ENCODE results near the gene WDR74.

The WDR74 gene

GRCh38 chr11:62804310-62805075 lies 34.9 kb downstream of the WDR74 start:
- no peak for DNase-seq (ENCODE audit: extremely low spot score)
- TF ChIP-seq CTCF (IDR thresholded peaks at IDR 0.05; ENCODE audit: control extremely low read depth, extremely low read depth, low read depth, missing control alignments), result no peak
- ChIA-PET CTCF (interaction anchor here (1.9 kb wide), 1 partner anchor 18 kb away, joined by 7 read pairs; no protein-coding TSS in a partner anchor), POLR2A (interaction anchor here (0.7 to 2.0 kb wide), 8 partner anchors 9 to 50 kb away, joined by 3 to 13 read pairs (median 8); partner anchors contain the start of genes STX5, TEX54 and TMEM179B)

GRCh38 chr11:62801071-62801470 lies 38.3 kb downstream of the WDR74 start:
- no peak for DNase-seq (ENCODE audit: extremely low spot score)
- CTCF ChIA-PET, result interaction anchor here (1.1 to 3.5 kb wide), 6 partner anchors 8 to 179 kb away, joined by 3 to 15 read pairs (median 4); partner anchors contain the start of genes B3GAT3 and TMEM179B
- POLR2A ChIA-PET, result interaction anchor here (0.7 to 3.2 kb wide), 9 partner anchors 10 to 210 kb away, joined by 3 to 28 read pairs (median 5); partner anchors contain the start of genes C11orf98, CSKMT, SLC3A2 and STX5
- TF ChIP-seq CTCF (IDR thresholded peaks at IDR 0.05; ENCODE audit: control extremely low read depth, extremely low read depth, low read depth, missing control alignments), result no peak

- no peak for DNase-seq (ENCODE audit: extremely low spot score)
- POLR2A ChIA-PET, result interaction anchor here (0.6 to 3.2 kb wide), 4 partner anchors 8 to 208 kb away, joined by 3 to 28 read pairs (median 14); partner anchors contain the start of genes TMEM223, TUT1 and WDR74
- CTCF ChIA-PET, result interaction anchor here (3.5 kb wide), 1 partner anchor 10 kb away, joined by 15 read pairs; no protein-coding TSS in a partner anchor
- no peak for TF ChIP-seq CTCF (IDR thresholded peaks at IDR 0.05; ENCODE audit: control extremely low read depth, extremely low read depth, low read depth, missing control alignments)
These were observed 39.9 kb downstream of the WDR74 start for GRCh38 chr11:62799486-62799885.

GRCh38 chr11:62796281-62796680 lies 43.1 kb downstream of the WDR74 start:
- no peak for DNase-seq (ENCODE audit: extremely low spot score)
- ChIA-PET POLR2A (interaction anchor here (0.6 to 2.8 kb wide), 9 partner anchors 7 to 223 kb away, joined by 3 to 13 read pairs (median 4); partner anchors contain the start of genes EEF1G, NXF1, STX5 and TEX54), CTCF (interaction anchor here (1.1 to 3.6 kb wide), 2 partner anchors 9 to 67 kb away, joined by 3 to 40 read pairs; partner anchors contain the start of gene TMEM179B)
- no peak for TF ChIP-seq CTCF (IDR thresholded peaks at IDR 0.05; ENCODE audit: control extremely low read depth, extremely low read depth, low read depth, missing control alignments)

GRCh38 chr11:62794201-62794775 lies 45.1 kb downstream of the WDR74 start:
- DNase-seq (ENCODE audit: extremely low spot score), result no peak
- no peak for TF ChIP-seq CTCF (IDR thresholded peaks at IDR 0.05; ENCODE audit: control extremely low read depth, extremely low read depth, low read depth, missing control alignments)
- ChIA-PET POLR2A (interaction anchor here (0.5 to 2.8 kb wide), 7 partner anchors 9 to 235 kb away, joined by 3 to 13 read pairs (median 6); no protein-coding TSS in a partner anchor), CTCF (interaction anchor here (0.9 to 1.4 kb wide), 5 partner anchors 12 to 23 kb away, joined by 3 to 5 read pairs (median 3); partner anchors contain the start of gene TAF6L)

GRCh38 chr11:62792202-62792575 lies 47.2 kb downstream of the WDR74 start:
- DNase-seq (ENCODE audit: extremely low spot score), result no peak
- CTCF ChIA-PET, result interaction anchor here (1.1 kb wide), 1 partner anchor 44 kb away, joined by 3 read pairs; no protein-coding TSS in a partner anchor
- POLR2A ChIA-PET, result interaction anchor here (1.3 to 4.3 kb wide), 2 partner anchors 9 to 14 kb away, joined by 4 to 28 read pairs; no protein-coding TSS in a partner anchor

More at GRCh38 chr11:62792202-62792575, 47.2 kb downstream of the WDR74 start:
- TF ChIP-seq CTCF (IDR thresholded peaks at IDR 0.05; ENCODE audit: control extremely low read depth, extremely low read depth, low read depth, missing control alignments), result no peak

All from GM10248 (cell line).